Pulmonary artery endothelial cell (primary cell): ENCODE measurements around the gene MCM3AP. TPM values are rescaled to one million over a fixed set of nuclear protein-coding genes. Genes with fewer than 3 reads are reported as not detected.
A peak's percentile ranks its signal among the peaks of the same experiment; 100 is the strongest.
"Not testable (repeated sequence)": the region's sequence is repeated elsewhere in the genome, so short reads cannot be mapped to it uniquely, and the experiment has no call there.

Experiments
- DNase-seq: peaks from one replicate; pipeline ENCODE4 v3.0.0-alpha.2; 2011; ENCODE audit warnings: low read depth, low spot score
- total RNA-seq: library from RNA; depleted of rRNA; stranded (reverse); fragments of >200 nt; gene quantifications from 2 replicates; pipeline ENCODE4 v1.2.3, GENCODE V29; 2014

Gene MCM3AP
- total RNA-seq, 1 donor from 2014 or later, result 87.0 TPM

DNA sequence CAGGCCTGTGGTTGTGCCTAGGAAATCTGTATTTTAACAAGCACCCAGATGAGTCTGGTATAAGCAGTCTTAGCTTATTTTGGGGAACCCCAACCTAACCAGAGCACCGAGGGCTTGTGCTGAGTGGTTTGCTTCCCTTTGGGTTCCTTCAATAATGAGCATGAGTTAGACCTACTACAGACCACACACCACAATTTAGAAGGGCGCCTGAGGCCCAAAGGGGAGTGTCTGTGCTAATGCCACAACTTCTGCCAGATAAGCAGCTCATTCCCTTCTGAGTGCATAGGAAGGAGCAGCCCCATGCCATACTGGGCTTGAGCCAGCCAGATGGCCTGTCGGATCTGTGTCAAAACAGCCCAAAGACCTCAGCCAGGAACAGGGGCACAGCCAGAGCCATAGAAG, 41.5 kb downstream of the MCM3AP start:
- no peak for DNase-seq

DNA sequence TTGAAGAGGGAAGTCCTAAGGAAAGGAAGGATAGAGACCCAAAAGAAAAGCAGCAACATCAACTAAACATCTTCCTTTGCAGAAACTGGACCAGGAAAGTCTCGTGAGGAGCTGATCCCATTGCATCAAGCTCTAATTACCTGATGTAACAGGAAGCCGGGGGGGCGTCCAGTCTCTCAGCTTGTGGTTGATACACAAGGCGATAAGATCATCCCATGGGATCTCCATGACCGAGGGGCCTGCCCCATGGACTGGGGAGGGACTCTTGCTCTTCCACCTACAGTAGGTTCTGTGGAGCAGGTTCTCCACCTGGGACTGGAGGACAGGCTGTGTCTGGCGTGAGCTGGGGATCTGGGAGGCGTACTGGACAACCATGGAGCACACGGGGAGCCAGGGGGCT, 42.1 kb downstream of the MCM3AP start:
- no peak for DNase-seq

DNA sequence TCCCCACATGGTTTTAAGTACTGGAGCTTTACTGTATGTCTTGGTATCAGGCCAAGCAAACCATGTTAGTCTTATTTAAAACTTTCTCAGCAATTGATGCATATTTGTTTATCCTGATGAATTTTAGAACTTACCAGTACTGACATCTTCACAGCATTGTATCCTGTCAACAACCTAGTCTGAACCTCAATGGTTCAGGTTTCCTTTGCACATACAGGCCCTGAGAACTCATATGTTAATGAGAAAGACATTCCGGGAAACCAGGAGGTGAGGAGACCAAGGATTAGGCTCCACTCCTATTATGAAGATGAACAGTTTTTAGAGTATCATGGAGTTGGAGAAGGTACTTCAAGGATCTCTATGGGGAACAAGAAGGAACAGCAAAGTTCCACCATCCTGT, 43.8 kb downstream of the MCM3AP start:
- not testable (repeated sequence) for DNase-seq

DNA sequence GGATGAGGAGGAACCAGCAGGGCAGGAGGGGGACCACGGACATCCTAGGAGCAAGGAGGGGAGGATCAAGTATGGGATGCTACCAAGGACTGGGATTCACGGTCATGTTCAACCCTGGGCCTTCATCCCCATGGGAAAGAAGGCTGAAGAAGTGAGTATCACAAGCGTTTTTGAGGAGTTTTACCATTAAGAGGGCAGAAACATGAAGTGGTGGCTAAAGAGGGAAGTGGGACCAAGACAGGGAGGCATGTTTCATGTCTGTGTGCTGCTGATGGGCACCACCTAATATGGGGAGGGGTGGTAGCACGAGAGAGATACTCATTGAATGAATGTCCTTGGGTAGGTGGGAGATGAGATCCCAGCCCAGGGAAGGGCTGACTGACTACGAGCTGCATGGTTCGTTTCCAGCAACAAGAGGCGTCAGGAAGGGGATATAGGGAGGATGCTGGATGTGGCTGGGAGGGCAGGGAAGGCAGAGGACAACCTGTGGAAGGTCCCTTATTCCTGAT, 45.5 kb downstream of the MCM3AP start:
- no peak for DNase-seq

DNA sequence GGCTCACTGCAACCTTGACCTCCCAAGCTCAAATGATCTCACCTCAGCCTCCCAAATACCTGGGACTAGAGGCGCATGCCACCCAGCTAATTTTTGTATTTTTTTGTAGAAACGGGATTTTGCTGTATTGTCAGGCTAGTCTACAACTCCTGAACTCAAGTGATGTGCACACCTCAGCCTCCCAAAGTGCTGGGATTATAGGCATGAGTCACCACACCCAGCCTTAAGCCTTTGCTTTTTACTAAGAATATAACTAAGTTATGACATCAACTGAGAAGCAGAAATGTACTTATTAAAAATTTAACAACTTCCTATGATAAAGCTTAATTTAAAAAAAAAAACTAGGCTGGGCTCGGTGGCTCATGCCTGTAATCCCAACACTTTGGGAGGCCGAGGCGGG, 47.9 kb downstream of the MCM3AP start:
- no peak for DNase-seq

DNA sequence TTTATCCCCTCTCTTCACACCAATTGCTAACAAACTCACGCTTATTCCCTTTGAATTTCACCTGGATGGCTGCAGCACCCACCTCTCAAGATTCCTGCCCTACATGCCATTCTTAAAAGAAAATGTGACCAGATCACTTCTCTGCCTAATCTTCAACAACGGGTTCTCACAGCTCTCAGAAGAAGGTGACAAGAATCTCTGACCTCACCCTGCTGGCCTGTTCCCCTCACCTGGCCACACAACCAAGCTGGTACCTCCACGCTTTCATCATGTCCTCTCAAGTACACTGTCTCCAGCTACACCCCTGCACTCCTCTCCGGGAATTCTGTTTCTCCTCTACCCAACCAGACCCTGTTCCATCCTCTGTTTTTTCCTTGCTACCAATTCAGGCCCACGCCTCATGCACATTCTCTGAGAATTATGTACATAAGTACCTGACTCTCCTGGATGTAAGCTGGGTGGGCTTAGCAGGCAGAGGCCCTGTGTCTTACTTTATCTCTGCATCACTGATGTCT, 50.9 kb downstream of the MCM3AP start:
- no peak for DNase-seq

DNA sequence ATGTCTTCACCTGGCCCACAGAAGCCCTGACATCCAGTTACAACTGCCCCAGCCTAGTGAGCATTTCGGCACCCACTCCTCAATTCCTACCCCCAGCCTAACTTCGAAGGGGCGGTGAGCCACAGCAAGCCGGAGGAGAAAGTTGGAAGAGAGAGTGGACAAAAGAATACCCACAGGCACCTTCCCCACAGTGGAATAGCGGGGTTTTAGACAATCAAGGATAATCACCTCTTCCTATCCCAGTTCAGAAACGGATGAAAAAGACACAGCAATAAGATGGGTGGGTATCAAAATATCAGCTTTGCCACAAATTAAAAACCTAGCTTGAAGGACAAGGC, 55.5 kb downstream of the MCM3AP start:
- DNase-seq, result no peak

DNA sequence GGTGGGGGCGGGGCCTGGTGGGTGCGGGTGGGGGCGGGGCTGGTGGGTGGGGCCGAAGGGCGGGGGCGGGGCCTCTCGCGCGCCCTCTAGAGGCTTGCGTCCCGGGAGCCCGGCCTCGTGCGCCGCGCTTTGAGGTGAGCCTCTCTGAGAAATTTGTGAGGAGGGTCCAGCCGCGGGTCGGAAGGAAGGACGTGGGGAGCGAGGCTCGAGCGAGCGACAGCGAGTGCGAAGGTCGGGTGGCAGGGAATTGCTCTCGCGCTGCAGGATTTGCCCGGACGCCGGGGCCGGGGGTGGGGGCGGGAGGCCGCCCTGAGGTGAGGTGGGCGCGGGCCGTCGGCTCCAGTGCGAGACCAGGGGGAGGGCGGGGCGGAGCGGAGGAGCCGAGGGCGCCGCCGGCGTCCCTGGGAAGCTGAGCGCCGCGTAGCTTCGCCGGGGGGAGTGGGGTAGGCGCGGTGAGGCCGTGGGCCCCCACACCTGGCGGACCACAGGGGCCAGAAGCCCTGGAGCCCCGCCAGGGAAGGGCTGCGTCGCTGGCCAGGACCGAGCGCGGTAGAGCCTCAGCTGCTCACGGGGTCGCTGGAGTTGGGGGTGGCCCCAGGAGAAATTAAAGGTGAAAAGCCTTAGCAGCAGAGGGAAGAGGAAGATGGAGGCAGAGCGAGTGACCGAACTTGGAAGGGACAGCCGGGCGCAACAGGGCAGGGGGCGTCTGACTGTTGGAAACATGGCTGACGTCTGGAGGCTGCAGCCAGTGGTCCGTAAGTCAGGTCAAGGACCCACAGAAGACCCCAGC, 56.1 kb downstream of the MCM3AP start:
- no peak for DNase-seq

DNA sequence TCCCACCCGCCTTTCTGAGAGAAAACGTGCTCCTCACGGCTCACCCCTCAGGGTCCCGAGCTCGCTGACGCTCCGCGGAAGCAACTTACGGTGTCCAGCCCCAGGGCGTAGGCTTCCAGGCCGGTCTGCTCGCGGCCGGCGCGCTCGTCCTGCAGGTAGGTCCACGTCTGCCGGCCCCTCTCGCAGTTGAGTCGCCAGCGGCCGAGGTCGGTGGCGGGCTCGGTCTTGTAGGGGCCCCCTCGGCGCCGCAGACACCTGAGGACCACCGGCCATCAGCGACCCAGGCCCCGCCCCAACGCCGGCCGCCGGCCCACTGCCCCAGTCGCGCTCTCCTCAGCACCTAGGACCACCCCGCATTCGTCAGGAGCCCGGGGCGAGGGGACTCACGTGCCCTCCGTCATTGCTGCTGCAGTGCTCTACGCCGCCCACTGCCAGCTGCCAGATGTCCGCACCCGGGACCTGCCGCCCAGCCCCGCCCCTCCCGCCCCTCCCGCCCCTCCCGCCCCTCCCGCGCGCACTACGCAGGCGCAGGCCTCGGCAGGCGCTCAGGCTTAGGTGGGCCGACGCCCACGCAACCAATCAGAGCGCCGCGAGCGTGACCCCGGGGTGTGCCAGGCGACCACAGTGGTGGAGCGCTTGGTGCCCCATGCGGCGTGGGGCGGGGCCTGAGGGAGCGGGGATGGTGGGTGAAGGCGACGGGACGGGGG, 56.9 kb downstream of the MCM3AP start, which contains the start of gene LSS:
Gene LSS (minus strand): TSS at position 430 of the 707 bp plus-strand sequence. CDS start 29 bp downstream, at position 401.
- peak; percentile 92 for DNase-seq

DNA sequence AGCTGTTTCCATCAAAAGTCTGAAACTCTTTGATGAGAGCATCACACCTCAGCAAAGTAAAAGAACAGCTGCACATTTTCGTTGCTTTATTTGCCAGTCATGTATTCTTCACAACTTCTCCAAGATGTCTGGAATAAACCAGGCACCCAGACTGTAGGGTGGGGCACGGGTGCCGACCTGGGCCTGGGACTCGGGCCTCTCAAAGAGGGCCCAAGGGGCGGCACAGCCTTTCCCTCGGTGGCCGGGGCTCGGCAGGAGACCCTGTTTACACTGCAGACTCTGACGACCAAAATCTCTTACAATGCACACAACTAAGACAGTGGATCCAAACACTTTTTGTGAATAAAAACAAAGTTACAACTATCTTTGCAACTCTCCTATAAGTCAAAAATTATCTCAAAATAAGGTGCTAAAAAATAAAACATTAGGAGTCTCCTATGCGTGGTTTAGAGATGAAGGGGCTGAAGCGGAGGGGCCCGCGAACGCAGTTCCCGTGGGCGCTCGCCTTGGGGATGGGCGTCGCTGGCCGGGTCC, 57.5 kb downstream of the MCM3AP start:
- DNase-seq, result no peak

DNA sequence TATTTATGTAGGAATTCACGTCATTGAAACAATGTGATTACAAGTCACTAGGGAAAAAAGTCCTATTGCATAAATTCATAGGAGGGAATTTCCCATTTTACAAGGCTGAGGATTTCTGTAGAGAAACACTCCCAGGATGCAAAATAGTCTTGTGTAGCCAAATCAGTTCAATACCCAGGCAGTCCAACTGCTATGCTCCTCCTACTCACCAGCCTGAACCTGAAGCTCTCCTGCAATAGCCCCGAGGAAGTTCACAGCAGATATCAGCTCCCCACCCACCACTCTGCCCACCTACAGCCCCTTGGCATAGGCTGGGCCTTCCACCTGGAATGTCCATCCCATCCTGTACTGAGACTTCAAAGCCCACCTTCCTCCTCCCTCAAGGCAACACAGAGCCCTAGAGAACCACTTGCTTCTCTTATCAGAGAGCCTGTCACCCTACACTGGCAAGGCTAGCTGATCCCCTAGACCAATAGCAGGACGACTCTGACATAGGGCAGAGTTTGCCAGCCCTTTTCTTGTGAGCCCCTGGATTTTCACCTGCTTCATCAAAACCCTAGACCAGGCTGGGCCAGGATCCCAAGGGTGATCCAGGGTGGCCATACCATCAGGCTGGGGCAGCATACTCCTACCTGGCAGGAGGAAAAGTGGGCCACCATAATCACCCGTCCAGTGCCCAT, 58.4 kb downstream of the MCM3AP start:
- no peak for DNase-seq

DNA sequence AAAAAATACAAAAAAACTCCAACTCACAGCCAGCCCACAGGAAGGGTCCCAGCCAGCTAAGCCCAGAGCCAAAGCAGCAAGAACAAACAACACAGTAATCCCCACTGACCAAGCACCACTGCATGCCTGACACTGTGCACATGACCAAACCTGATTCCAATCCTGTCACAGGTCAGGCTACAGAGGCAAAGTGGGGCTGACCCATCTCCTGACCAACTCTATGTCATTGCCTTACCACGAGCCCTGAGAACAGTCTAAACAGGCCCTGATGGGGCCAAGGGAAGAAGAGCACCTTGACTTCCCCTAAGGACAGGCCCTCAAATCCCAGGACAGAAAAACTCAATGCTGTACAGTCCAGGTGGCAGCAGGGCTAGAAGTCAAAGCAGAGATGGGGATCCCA, 59.3 kb downstream of the MCM3AP start:
- no peak for DNase-seq

DNA sequence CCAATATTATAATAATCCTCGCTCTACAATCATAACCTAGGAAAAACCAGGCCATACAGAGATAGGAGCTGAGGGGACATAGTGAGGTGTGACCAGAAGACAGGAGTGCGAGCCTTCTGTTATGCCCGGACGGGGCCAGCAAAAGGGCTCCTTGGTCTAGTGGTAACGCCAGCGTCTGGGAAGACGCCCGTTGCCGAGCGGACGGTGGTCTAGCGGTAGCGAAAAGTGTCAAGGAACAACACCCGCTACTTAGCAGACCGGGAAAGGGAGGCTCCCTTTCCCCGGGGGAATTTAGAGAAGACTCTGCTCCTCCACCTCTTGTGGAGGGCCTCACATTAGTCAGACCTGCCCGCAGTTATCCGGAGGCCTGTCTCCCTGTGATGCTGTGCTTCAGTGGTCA, 61.8 kb downstream of the MCM3AP start:
- DNase-seq, result not testable (repeated sequence)

DNA sequence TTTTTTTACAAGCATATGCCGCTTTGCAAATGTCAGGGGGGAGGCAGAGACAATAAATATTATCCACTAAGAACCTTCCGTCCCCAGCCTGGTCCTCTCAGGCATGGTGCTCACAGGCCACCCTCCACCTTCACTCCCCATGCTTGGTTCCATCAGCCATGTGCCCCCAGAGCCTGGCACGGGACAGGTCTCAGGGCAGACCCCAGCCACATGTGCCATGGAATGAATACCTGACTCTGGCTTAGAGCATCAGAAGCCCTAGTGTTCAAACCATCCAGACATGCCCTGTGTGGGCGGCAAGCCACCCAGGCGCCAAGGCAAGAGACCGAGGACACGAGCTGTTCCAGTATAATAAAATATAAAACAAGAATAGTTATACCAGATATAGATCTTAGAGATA, 62.2 kb downstream of the MCM3AP start:
- no peak for DNase-seq

DNA sequence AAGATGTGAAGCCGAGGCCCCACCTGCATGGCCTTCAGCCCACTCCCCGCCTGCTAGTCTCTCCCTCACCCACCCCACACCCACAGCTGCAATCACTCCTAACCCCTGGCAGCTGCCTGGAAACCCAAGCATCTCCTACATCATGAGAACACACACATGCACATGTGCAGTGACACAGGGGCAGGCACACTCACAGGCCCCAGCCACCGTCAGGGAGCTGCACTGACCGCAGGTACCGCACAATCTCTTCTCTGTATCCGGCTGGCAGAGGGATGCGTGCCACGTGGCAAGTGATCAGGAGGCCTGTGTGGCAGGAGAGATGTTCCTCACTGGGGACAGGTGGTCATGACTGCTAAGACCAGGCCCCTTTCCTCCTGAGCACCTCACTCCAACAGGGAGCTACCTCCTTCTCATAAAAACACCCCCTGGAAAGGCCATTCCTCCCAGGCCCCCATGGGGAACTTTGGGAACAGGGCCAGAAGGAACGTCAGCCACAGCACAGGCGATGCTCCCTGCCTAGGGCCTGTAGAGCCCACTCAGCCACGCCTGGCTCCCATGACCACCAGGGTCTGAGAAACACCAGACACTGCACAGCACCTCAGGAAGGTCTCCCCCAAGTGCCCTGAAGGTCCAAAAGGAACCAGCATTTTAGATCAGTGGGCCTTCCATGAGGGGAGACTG, 62.8 kb downstream of the MCM3AP start:
- no peak for DNase-seq

DNA sequence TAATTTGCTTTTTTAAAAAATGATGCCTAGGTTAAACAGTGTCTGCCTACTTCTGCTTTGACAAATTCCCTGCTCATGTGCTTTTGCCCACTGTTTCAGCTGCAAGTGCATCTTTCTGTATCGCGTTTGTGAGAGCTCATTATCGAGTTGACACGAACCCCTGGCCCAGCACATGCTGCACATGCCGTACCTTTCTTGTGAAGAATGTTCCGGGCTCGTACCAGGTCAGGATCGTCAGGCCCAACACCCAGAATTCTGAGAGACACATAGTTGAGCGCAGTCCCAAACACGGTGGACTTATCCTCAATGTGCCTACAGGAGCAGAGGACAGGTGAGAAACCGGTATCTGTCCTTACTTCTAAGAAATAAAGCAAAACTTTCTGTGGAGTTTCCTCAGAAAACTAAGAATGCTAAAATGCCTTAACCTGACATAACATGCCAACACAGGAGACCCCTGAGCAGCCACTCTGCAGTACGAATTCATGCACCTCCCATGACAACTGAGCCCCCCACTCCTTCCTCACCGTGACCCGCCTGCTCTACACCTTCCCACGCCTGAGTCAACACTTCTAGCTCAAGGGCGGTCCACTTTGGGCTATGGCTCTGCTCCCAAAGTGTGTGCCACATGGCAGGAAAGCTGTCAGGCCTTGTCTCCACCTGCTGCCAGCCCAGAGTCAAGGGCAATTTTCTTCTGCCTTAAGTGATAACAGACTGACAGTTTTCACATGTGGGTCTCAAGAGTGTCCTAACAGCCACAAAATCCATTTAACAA, 63.6 kb downstream of the MCM3AP start:
- no peak for DNase-seq

DNA sequence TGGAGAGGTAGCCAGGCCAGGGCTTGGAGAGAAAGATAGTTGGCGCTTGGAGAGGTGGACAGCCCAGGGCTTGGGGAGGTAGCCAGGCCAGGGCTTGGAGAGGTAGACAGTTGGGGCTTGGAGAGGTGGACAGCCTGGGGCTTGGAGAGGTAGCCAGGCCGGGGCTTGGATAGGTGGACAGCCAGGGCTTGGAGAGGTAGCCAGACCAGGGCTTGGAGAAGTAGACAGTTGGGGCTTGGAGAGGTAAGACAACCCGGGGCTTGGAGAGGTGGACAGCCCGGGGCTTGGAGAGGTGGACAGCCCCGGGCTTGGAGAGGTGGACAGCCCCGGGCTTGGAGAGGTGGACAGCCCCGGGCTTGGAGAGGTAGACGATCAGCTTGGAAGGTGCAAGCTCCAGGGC, 64.6 kb downstream of the MCM3AP start:
- DNase-seq, result no peak

DNA sequence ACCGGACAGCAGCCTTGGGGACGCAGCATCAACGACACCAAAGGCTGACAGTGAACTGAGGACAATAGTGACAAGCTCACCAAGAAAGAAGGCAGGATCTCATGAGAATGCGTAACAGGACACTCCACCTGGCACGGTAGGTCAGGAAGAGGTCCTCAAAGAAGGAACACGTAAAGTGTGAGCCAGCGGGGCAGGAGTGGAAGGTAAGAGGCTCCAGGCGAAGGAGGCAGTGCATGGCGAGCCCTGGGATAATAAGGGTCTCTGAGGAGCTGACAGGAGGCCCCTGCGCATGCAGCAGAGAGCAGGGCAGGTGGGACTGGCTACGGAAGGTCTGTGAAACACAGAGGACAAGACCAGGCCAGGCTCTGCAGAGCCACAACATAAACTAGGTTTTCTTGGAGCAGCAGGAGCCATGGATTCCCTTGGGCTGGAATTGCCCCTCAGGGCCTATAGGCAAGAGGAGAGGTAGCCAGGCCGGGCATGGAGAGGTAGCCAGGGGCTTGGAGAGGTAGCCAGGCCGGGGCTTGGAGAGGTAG, 65.1 kb downstream of the MCM3AP start:
- no peak for DNase-seq

DNA sequence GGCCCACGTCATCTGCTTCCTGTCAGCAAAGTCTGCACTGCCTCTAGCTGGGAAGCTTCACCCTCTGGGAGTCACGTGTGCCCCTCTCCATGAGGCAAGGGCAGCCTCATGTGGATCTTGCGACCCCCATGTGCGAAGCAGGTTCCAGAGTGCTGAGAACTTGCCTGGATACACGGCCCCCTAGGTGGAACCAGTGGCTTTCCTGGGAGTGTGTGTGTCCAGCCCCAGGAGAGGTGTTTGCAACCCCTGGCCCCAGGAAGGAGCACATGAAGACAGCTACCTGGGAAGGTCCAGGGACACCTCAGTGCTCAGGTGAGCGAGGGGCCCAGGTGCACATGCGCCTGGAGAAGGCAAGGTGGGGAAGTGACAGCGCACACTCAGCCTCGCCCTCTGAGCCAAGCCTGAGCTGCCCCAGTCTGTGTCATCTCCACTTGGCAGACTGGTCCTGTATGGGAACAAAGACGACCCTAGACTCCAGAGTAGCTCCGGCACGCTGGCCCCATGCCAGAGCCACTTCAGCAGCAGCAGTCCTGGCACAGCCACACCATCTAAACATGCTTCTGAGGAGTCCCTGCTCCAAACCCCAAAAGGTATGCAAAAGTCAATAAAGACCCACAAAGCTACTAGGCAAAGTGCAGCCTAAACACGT, 65.7 kb downstream of the MCM3AP start:
- DNase-seq, result no peak
